ENCODE measurements around the gene TMPRSS5. TPM values are rescaled to one million over a fixed set of nuclear protein-coding genes. Genes with fewer than 3 reads are reported as not detected.
"Not testable (repeated sequence)": the region's sequence is repeated elsewhere in the genome, so short reads cannot be mapped to it uniquely, and the experiment has no call there.

Gene TMPRSS5
- total RNA-seq, 2 experiments from 2014 or later: 0.43 to 1.00 TPM

DNA sequence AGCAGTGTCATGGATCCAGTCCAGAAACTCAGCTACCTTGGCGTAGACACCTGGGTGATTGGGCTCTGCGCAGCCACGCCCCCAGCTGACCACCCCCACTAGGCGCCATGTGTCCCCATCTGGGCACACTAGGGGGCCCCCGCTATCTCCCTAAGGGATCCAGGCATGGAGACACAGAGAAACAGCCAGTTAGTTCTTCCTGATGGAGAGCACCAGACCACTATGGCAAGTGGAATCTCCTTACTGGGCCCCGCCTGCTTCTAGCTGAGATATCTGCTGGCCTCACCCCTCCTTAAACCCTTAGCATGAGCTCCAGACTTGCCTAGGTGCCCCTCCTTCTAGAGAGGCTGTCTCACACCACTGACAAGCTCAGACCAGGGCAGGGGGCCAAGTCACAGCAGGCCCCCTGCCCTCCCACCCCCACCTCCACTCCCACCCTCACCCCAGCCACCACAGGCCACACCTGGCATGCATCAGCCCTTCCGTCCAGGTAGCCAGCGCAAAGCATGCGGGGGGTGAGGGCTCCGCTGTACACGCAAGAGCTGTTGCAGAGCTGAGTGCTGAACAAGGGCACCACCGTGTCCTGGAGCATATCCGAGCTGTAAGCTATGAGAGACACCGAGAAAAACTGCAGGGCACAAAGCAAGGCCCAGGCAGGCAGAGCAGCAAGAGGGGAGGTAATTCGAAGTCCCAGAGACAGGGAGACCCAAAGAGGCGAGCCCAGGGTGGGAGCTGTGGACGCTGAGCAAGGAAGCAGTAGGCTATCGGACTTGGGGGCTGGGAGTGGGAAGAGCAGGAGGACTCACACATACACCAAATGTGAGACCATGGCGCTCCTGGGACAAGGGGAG, 16.1 kb downstream of the TMPRSS5 start:
- H3K36me3 Mint-ChIP-seq: no peaks in the 10 kb centered on the region
- H3K27ac Mint-ChIP-seq: no peak overlapping the region
- H3K9me3 Mint-ChIP-seq: no peaks in the 10 kb centered on the region
- no peaks in the 10 kb centered on the region for H3K27me3 Mint-ChIP-seq
- DNase-seq: no peak
- H3K4me1 Mint-ChIP-seq: peaks cover under 1% of the 10 kb centered on the region
- POLR2A ChIA-PET: no interaction called here
- no peak overlapping the region for H3K4me3 Mint-ChIP-seq
- ATAC-seq (ENCODE audit: low read depth): no peak

DNA sequence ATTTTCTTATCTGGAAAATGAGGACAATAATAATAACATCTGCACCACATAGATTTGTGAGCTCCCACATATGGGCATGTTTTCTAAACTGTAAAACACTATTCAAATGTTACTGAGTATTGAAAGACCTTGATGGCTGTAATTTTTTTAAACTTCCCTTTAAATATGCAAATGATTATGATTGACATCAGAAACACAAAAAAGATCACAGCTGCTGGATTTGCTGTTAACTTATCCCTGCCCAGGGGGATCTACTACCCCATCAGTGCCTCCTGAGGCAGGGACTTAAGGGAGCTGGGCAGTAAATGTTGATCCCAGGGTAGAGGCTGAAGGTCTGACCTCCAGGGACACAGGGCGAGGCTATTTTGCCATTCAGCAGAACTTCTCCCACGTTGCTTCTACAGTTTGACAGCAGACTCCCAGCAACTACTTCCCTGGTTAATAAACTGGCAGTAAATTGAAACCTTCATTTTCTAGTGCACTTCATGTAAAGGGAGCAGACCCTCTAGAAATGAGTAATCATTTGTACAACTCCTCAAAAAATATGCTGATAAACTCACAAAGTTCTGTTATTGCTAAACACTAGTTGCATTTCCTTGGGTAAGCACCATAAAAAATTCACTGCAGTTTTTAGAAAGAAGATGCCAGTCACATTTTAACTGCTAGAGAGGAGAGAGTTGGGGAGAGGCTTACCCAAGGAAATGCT, 20.3 kb downstream of the TMPRSS5 start:
- POLR2A ChIA-PET: no interaction called here
- no peak for ATAC-seq (ENCODE audit: low read depth)
- Mint-ChIP-seq H3K4me3 (no peak overlapping the region), H3K4me1 (no peaks in the 10 kb centered on the region), H3K36me3 (no peaks in the 10 kb centered on the region), H3K27me3 (no peaks in the 10 kb centered on the region), H3K27ac (no peak overlapping the region), H3K9me3 (no peaks in the 10 kb centered on the region)
- no peak for DNase-seq

DNA sequence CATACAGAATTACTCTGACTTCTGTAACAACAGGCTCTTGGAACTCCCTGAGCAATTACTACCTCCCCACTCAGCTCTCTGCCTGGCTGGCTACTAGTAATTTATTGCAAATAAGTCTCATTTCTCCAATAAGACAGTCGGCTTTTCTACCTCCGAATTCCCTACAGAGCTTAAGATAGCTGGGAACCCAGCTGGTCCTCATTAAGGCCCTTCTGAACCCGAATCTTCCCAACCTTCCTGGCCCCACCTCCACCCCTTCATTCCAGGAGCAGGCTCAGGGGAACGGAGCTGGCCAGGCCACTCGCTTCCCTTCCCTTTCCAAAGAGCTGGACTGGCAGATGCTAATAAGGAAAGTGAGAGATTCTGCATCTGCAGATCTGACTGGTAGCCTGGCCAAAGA, 21.6 kb downstream of the TMPRSS5 start:
- POLR2A ChIA-PET: no interaction called here
- Mint-ChIP-seq H3K9me3 (no peaks in the 10 kb centered on the region), H3K36me3 (no peaks in the 10 kb centered on the region), H3K4me3 (no peak overlapping the region), H3K4me1 (no peaks in the 10 kb centered on the region), H3K27ac (no peak overlapping the region), H3K27me3 (no peaks in the 10 kb centered on the region)
- DNase-seq: no peak
- no peak for ATAC-seq (ENCODE audit: low read depth)

- DNase-seq (no peak), ATAC-seq (ENCODE audit: low read depth) (no peak)
- no peaks in the 10 kb centered on the region for H3K9me3 Mint-ChIP-seq
- no peaks in the 10 kb centered on the region for H3K4me1 Mint-ChIP-seq
- POLR2A ChIA-PET: no interaction called here
- no peak overlapping the region for H3K27ac Mint-ChIP-seq
- H3K4me3 Mint-ChIP-seq: no peak overlapping the region
- no peaks in the 10 kb centered on the region for H3K36me3 Mint-ChIP-seq
- H3K27me3 Mint-ChIP-seq: no peaks in the 10 kb centered on the region
Measured at GRCh38 chr11:113683481-113684046, 22.5 kb downstream of the TMPRSS5 start.

DNA sequence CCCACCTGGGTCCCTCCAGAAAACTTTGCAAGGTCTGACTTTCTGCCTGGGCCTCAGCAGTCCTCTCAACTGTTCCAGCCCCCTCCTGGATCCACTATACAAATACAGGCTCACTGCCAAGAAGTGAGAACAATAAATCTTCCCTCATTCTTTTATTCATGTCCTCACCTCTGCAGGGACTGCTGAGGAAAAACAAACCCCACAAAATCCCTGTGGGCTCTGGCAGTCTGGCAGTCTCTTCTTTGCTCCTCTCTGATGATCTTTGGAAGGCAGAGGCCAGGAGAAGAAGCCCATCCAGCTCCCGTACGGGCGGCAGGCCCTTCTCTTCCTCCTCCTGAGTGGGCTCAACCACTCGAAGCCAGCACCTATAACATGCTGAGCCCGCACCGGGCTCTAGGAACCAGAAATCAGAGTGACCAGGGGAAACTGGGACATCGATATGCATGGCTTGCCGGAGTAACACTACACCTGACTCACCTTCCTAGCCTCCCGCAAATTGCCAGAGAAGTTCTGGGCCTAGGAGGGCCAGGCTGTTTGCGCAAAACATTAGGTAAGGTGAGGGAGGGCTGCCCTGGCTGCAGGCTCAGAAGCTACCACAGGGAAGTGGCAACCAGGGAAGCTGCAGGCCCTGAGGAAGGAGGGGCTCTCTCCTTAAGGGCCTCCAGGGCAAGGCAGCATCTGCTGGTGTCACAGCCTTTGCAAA, 24.2 kb downstream of the TMPRSS5 start:
- Mint-ChIP-seq H3K4me3 (no peak overlapping the region), H3K27me3 (no peaks in the 10 kb centered on the region), H3K9me3 (no peaks in the 10 kb centered on the region), H3K4me1 (no peaks in the 10 kb centered on the region), H3K36me3 (no peaks in the 10 kb centered on the region), H3K27ac (no peak overlapping the region)
- POLR2A ChIA-PET: no interaction called here
- ATAC-seq (ENCODE audit: low read depth): no peak
- no peak for DNase-seq

DNA sequence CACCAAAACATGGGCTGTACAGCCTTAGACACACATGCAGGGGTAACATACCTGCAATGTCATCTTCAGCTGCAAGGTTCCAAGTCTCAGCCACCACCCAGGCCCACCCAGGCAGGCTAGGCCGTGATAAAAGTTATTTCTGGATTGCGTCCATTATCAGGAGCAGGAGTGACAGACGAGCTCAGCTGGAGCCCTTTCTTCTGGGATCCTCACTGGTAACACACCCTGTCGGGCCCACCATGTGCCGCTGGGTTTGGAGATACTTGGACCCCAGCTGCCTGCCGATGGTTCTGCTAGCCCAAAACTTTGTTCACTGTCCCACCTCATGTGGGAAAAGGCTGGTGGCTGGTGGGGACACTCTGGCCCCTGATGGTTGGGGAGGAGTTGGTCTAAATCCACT, 24.8 kb downstream of the TMPRSS5 start:
- H3K4me3 Mint-ChIP-seq: no peak overlapping the region
- no peak for DNase-seq
- H3K9me3 Mint-ChIP-seq: no peaks in the 10 kb centered on the region
- no peaks in the 10 kb centered on the region for H3K4me1 Mint-ChIP-seq
- POLR2A ChIA-PET: no interaction called here
- H3K36me3 Mint-ChIP-seq: no peaks in the 10 kb centered on the region
- H3K27me3 Mint-ChIP-seq: no peaks in the 10 kb centered on the region
- ATAC-seq (ENCODE audit: low read depth): no peak
- H3K27ac Mint-ChIP-seq: no peak overlapping the region

DNA sequence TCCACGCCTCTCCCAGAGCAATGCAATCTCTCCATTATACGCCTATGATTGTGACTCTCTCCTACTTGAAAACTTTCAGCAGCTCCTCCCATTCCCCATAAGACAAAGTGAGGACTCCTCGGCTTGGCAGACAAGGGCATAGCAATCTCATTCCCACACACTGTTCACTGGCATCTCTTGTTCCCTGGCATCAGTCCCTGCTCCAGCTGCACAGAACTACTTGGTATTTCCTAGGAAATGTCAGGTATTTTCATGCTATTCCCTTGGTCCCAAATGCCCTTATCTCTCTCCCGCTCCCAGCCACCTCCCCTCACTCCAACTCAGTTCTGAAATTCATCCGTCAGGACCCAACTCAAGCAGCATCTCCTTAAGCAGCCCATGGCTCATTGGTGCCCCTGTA, 28.4 kb downstream of the TMPRSS5 start:
- peaks cover 9% of the 10 kb centered on the region for H3K27me3 Mint-ChIP-seq
- no peak for DNase-seq
- no peak overlapping the region for H3K4me3 Mint-ChIP-seq
- H3K36me3 Mint-ChIP-seq: no peaks in the 10 kb centered on the region
- no peak overlapping the region for H3K27ac Mint-ChIP-seq
- no peak for ATAC-seq (ENCODE audit: low read depth)
- POLR2A ChIA-PET: no interaction called here
- H3K4me1 Mint-ChIP-seq: no peaks in the 10 kb centered on the region
- H3K9me3 Mint-ChIP-seq: no peaks in the 10 kb centered on the region

DNA sequence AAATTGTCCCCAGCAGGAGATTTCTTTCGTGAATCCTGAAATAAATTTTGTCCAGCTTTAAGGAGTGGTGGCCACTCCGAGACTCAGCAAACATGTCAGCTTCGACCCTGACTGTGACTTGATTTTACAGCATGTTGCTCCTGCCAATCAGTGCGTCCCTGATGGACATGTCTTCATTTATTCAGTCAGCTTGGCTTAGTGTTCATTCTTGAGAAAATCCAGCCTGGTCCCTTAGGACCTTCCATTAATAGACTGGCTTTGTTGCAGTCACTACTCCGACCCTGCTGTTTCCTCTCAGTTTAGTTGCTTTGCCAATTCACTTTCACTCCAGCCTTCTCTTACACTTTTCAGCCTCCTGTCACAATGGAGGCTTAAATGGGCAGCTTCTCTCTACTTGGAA, 30.5 kb downstream of the TMPRSS5 start:
- Mint-ChIP-seq H3K36me3 (no peaks in the 10 kb centered on the region), H3K9me3 (no peaks in the 10 kb centered on the region), H3K27ac (no peak overlapping the region), H3K4me3 (no peak overlapping the region), H3K27me3 (peaks cover 12% of the 10 kb centered on the region), H3K4me1 (no peaks in the 10 kb centered on the region)
- POLR2A ChIA-PET: no interaction called here
- DNase-seq (no peak), ATAC-seq (ENCODE audit: low read depth) (no peak)

- H3K4me3 Mint-ChIP-seq: no peak overlapping the region
- DNase-seq: no peak
Measured at GRCh38 chr11:113675003-113675561, 31.0 kb downstream of the TMPRSS5 start.

GRCh38 chr11:113674397-113674685, 31.8 kb downstream of the TMPRSS5 start:
- Mint-ChIP-seq H3K4me1 (no peaks in the 10 kb centered on the region), H3K9me3 (no peaks in the 10 kb centered on the region), H3K4me3 (no peak overlapping the region), H3K27me3 (peaks cover 12% of the 10 kb centered on the region), H3K36me3 (no peaks in the 10 kb centered on the region), H3K27ac (no peak overlapping the region)
- ATAC-seq (ENCODE audit: low read depth) (no peak), DNase-seq (no peak)
- POLR2A ChIA-PET: no interaction called here

More at GRCh38 chr11:113675003-113675561, 31.0 kb downstream of the TMPRSS5 start:
- ATAC-seq (ENCODE audit: low read depth): no peak
- no peaks in the 10 kb centered on the region for H3K4me1 Mint-ChIP-seq
- H3K9me3 Mint-ChIP-seq: no peaks in the 10 kb centered on the region
- H3K27me3 Mint-ChIP-seq: peaks cover 12% of the 10 kb centered on the region
- no peaks in the 10 kb centered on the region for H3K36me3 Mint-ChIP-seq
- POLR2A ChIA-PET: no interaction called here
- no peak overlapping the region for H3K27ac Mint-ChIP-seq

DNA sequence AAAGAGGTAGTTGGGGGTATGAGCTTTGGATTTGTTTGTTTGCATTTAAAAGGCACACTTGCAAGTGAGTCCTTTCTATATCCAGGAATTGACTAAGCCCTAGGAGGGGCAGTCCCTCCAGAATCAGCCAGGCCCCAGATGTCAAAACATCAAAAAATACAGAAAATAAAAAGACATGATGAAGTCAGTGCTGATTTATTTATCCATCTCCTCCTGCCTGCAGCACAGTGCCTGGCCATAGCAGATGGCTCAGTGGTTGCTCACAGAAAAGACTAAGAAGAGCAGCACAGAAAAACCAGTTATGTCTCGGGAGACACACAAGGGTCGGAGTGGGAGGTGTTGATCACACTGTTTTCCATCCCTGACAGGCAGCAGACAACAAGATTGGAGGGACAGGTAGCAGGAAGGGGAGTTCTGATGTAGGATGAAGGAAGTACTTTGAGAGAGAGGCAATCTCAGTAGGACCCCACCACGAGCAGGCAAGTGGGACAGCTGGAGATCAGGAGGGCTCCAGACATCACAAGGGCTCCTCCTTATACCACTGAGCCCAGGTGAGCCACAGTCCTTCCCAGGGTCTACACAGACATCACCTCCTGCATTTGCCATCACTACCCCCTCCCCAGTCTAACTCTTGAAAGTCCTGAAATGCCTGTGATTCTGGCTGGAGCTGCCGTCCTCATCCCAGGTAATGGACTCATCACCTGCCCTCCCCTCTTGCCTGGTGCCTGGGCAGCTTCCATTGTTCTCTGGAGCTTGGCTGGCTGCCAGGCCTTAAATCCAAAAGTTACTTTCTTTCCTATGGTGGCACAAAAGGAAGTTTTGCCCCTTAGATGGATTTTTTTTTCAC, 32.3 kb downstream of the TMPRSS5 start:
- POLR2A ChIA-PET: no interaction called here
- Mint-ChIP-seq H3K4me3 (no peak overlapping the region), H3K27ac (no peak overlapping the region), H3K36me3 (no peaks in the 10 kb centered on the region), H3K27me3 (peaks cover 13% of the 10 kb centered on the region), H3K9me3 (no peaks in the 10 kb centered on the region), H3K4me1 (no peaks in the 10 kb centered on the region)
- ATAC-seq (ENCODE audit: low read depth) (no peak), DNase-seq (no peak)

GRCh38 chr11:113671914-113672313, 34.2 kb downstream of the TMPRSS5 start:
- H3K27ac Mint-ChIP-seq; POLR2A ChIA-PET; DNase-seq; H3K4me1 Mint-ChIP-seq; H3K4me3 Mint-ChIP-seq; H3K9me3 Mint-ChIP-seq; ATAC-seq (ENCODE audit: low read depth); H3K36me3 Mint-ChIP-seq: not testable (repeated sequence)
- H3K27me3 Mint-ChIP-seq: peaks cover 18% of the 10 kb centered on the region

GRCh38 chr11:113670831-113671215, 35.3 kb downstream of the TMPRSS5 start:
- H3K4me1 Mint-ChIP-seq: no peaks in the 10 kb centered on the region
- H3K27ac Mint-ChIP-seq: no peak overlapping the region
- peaks cover 2% of the 10 kb centered on the region for H3K9me3 Mint-ChIP-seq
- H3K4me3 Mint-ChIP-seq: no peak overlapping the region
- no peak for ATAC-seq (ENCODE audit: low read depth)
- H3K36me3 Mint-ChIP-seq: no peaks in the 10 kb centered on the region
- POLR2A ChIA-PET: no interaction called here
- H3K27me3 Mint-ChIP-seq: peaks cover 16% of the 10 kb centered on the region
- DNase-seq: no peak
